Neural crest cell (in vitro differentiated cells): ENCODE results near the gene DNAH7. TPM values are rescaled to one million over a fixed set of nuclear protein-coding genes. Genes with fewer than 3 reads are reported as not detected.

ENCODE experiments used
- DNase-seq: peaks from one replicate; pipeline ENCODE4 v3.0.0; 2021; ENCODE audit warnings: low read depth, mixed read lengths, low spot score
- H3K27ac Mint-ChIP-seq: one replicate; pipeline ENCODE4 v1.8.0; 2021; ENCODE audit warnings: mild to moderate bottlenecking, mixed read lengths; ENCODE audit not compliant: unreplicated experiment
- H3K27me3 Mint-ChIP-seq: 2 replicates; pipeline ENCODE4 v1.8.0; 2021; ENCODE audit warnings: low read depth, mild to moderate bottlenecking, mixed read lengths
- H3K36me3 Mint-ChIP-seq: 2 replicates; pipeline ENCODE4 v1.8.0; 2021; ENCODE audit warnings: low read depth, mild to moderate bottlenecking, mixed read lengths
- H3K4me1 Mint-ChIP-seq: 2 replicates; pipeline ENCODE4 v1.8.0; 2021; ENCODE audit warnings: mixed read lengths
- H3K4me3 Mint-ChIP-seq: one replicate; pipeline ENCODE4 v1.8.0; 2021; ENCODE audit warnings: mild to moderate bottlenecking, mixed read lengths
- H3K9me3 Mint-ChIP-seq: 2 replicates; pipeline ENCODE4 v1.8.0; 2021; ENCODE audit warnings: mixed read lengths
- CTCF ChIP-seq: fragments of 200-600 bp; sonication (generic); conservative IDR thresholded peaks from 2 replicates; pipeline ENCODE4 v1.5.0; 2021; ENCODE audit warnings: antibody characterized with exemption, mild to moderate bottlenecking
- total RNA-seq: library from RNA; stranded (reverse); gene quantifications from 2 replicates; pipeline ENCODE4 v1.2.1, GENCODE V29; 2021

DNAH7 gene
- total RNA-seq, 1 donor from 2014 or later = 1.5 TPM

GRCh38 chr2:196041786-196042185 is 26.9 kb downstream of the DNAH7 start:
- H3K4me1 Mint-ChIP-seq = no peaks in the 10 kb centered on the region
- no peaks in the 10 kb centered on the region for H3K27me3 Mint-ChIP-seq

GRCh38 chr2:196040218-196040617 is 28.4 kb downstream of the DNAH7 start:
- Mint-ChIP-seq H3K4me1 (no peaks in the 10 kb centered on the region), H3K27me3 (no peaks in the 10 kb centered on the region), H3K27ac (no peak overlapping the region), H3K36me3 (peaks cover 16% of the 10 kb centered on the region), H3K4me3 (no peak overlapping the region), H3K9me3 (peaks cover 14% of the 10 kb centered on the region)
- no peak for TF ChIP-seq CTCF
- no peak for DNase-seq

More at GRCh38 chr2:196041786-196042185, 26.9 kb downstream of the DNAH7 start:
- no peak for DNase-seq
- H3K4me3 Mint-ChIP-seq = no peak overlapping the region
- H3K27ac Mint-ChIP-seq = no peak overlapping the region
- H3K36me3 Mint-ChIP-seq = peaks cover 16% of the 10 kb centered on the region
- peaks cover 14% of the 10 kb centered on the region for H3K9me3 Mint-ChIP-seq
- TF ChIP-seq CTCF = no peak

- no peak overlapping the region for H3K4me3 Mint-ChIP-seq
- H3K27me3 Mint-ChIP-seq = no peaks in the 10 kb centered on the region
- peaks cover 16% of the 10 kb centered on the region for H3K36me3 Mint-ChIP-seq
- no peak for DNase-seq
- peaks cover 12% of the 10 kb centered on the region for H3K9me3 Mint-ChIP-seq
- no peak overlapping the region for H3K27ac Mint-ChIP-seq
- H3K4me1 Mint-ChIP-seq = no peaks in the 10 kb centered on the region
- TF ChIP-seq CTCF = no peak
These were observed 32.2 kb downstream of the DNAH7 start for GRCh38 chr2:196036442-196036841.

- H3K4me1 Mint-ChIP-seq = no peaks in the 10 kb centered on the region
These were observed 50.6 kb downstream of the DNAH7 start for GRCh38 chr2:196018037-196018436.

GRCh38 chr2:196012314-196012713 is 56.3 kb downstream of the DNAH7 start:
- Mint-ChIP-seq H3K27me3 (no peaks in the 10 kb centered on the region), H3K4me3 (no peak overlapping the region), H3K9me3 (peaks cover 2% of the 10 kb centered on the region), H3K27ac (no peak overlapping the region), H3K4me1 (no peaks in the 10 kb centered on the region), H3K36me3 (no peaks in the 10 kb centered on the region)
- no peak for TF ChIP-seq CTCF
- DNase-seq = no peak

More at GRCh38 chr2:196018037-196018436, 50.6 kb downstream of the DNAH7 start:
- no peak for DNase-seq
- Mint-ChIP-seq H3K27ac (no peak overlapping the region), H3K4me3 (no peak overlapping the region), H3K27me3 (no peaks in the 10 kb centered on the region), H3K9me3 (no peaks in the 10 kb centered on the region), H3K36me3 (no peaks in the 10 kb centered on the region)
- TF ChIP-seq CTCF = no peak

- Mint-ChIP-seq H3K9me3 (peaks cover 10% of the 10 kb centered on the region), H3K27ac (no peak overlapping the region), H3K4me1 (no peaks in the 10 kb centered on the region), H3K27me3 (no peaks in the 10 kb centered on the region), H3K36me3 (peaks cover 5% of the 10 kb centered on the region), H3K4me3 (no peak overlapping the region)
- no peak for TF ChIP-seq CTCF
- DNase-seq = no peak
These were observed 68.1 kb downstream of the DNAH7 start for GRCh38 chr2:196000551-196000950.
